ENCODE results near the gene ADPRM. TPM values are rescaled to one million over a fixed set of nuclear protein-coding genes. Genes with fewer than 3 reads are reported as not detected.
"Not testable (repeated sequence)": the region's sequence is repeated elsewhere in the genome, so short reads cannot be mapped to it uniquely, and the experiment has no call there.

The ADPRM gene
- total RNA-seq, 1 experiment from 2014 or later, result 2.4 TPM

GRCh38 chr17:10731408-10731879 lies 34.0 kb downstream of the ADPRM start:
- Histone ChIP-seq H3K9me3 (ENCODE audit: control insufficient read depth, insufficient read depth, low read depth, low read length) (no peaks in the 10 kb centered on the region), H3K27ac (ENCODE audit: low read length) (no peak overlapping the region), H3K36me3 (ENCODE audit: control insufficient read depth, insufficient read depth, low read length) (no peaks in the 10 kb centered on the region), H3K4me1 (ENCODE audit: control insufficient read depth, insufficient read depth, low read length) (peaks cover 3% of the 10 kb centered on the region; the same call in 1 of the 2 replicates), H3K27me3 (ENCODE audit: control insufficient read depth, insufficient read depth, low read length) (no peaks in the 10 kb centered on the region), H3K4me3 (ENCODE audit: low read depth in 2 of 2, low read length in 2 of 2) (no peak overlapping the region)
- intact Hi-C loops (cut with micrococcal nuclease; ENCODE audit: unreplicated experiment), result no loop called here
- ChIA-PET CTCF (no interaction called here), POLR2A (no interaction called here)
- no peak for TF ChIP-seq CTCF (IDR thresholded peaks at IDR 0.05)
- no peak for TF ChIP-seq SIN3A (IDR thresholded peaks at IDR 0.05; ENCODE audit: borderline replicate concordance, insufficient read depth, low read depth, low read length)
- TF ChIP-seq TCF7L2 (IDR thresholded peaks at IDR 0.05; ENCODE audit: low read depth, low read length), result no peak
- TF ChIP-seq REST (IDR thresholded peaks at IDR 0.05; ENCODE audit: insufficient read depth in 1 of 2, low read depth in 2 of 2, low read length in 1 of 2), result no peak
- TF ChIP-seq POLR2AphosphoS5 (IDR thresholded peaks at IDR 0.05; ENCODE audit: low read depth, low read length), result no peak
- ATAC-seq (no peak), DNase-seq (ENCODE audit: low read depth, low spot score) (no peak)
- BruUV-seq (replicated peaks), result no TSS peak
- in situ Hi-C loops (cut with HindIII; ENCODE audit: low pct_unique_long_range_greater_than_20kb, low sequenced_read_pairs), result no loop called here

GRCh38 chr17:10732121-10732520 lies 34.7 kb downstream of the ADPRM start:
- in situ Hi-C loops (cut with HindIII; ENCODE audit: low pct_unique_long_range_greater_than_20kb, low sequenced_read_pairs); H3K4me1 ChIP-seq (ENCODE audit: control insufficient read depth, insufficient read depth, low read length); ATAC-seq; H3K27me3 ChIP-seq (ENCODE audit: control insufficient read depth, insufficient read depth, low read length); POLR2A ChIA-PET; H3K9me3 ChIP-seq (ENCODE audit: control insufficient read depth, insufficient read depth, low read depth, low read length); H3K27ac ChIP-seq (ENCODE audit: low read length); DNase-seq (ENCODE audit: low read depth, low spot score); intact Hi-C loops (cut with micrococcal nuclease; ENCODE audit: unreplicated experiment); H3K4me3 ChIP-seq (ENCODE audit: low read depth in 2 of 2, low read length in 2 of 2); H3K36me3 ChIP-seq (ENCODE audit: control insufficient read depth, insufficient read depth, low read length); CTCF ChIA-PET; BruUV-seq (replicated peaks): not testable (repeated sequence)

GRCh38 chr17:10733666-10734065 lies 36.3 kb downstream of the ADPRM start:
- intact Hi-C loops (cut with micrococcal nuclease; ENCODE audit: unreplicated experiment) (no loop called here), in situ Hi-C loops (cut with HindIII; ENCODE audit: low pct_unique_long_range_greater_than_20kb, low sequenced_read_pairs) (no loop called here)
- no peaks in the 10 kb centered on the region for H3K27me3 ChIP-seq (ENCODE audit: control insufficient read depth, insufficient read depth, low read length)
- no TSS peak for BruUV-seq (replicated peaks)
- no peak for DNase-seq (ENCODE audit: low read depth, low spot score)
- CTCF ChIA-PET, result no interaction called here
- TF ChIP-seq POLR2AphosphoS5 (IDR thresholded peaks at IDR 0.05; ENCODE audit: low read depth, low read length) (no peak), REST (IDR thresholded peaks at IDR 0.05; ENCODE audit: insufficient read depth in 1 of 2, low read depth in 2 of 2, low read length in 1 of 2) (no peak), SIN3A (IDR thresholded peaks at IDR 0.05; ENCODE audit: borderline replicate concordance, insufficient read depth, low read depth, low read length) (no peak), TCF7L2 (IDR thresholded peaks at IDR 0.05; ENCODE audit: low read depth, low read length) (no peak), CTCF (IDR thresholded peaks at IDR 0.05) (no peak)
- H3K4me1 ChIP-seq (ENCODE audit: control insufficient read depth, insufficient read depth, low read length), result peaks cover 3% of the 10 kb centered on the region; the same call in 1 of the 2 replicates
- H3K9me3 ChIP-seq (ENCODE audit: control insufficient read depth, insufficient read depth, low read depth, low read length), result no peaks in the 10 kb centered on the region
- no peak for ATAC-seq
- H3K4me3 ChIP-seq (ENCODE audit: low read depth in 2 of 2, low read length in 2 of 2), result no peak overlapping the region
- POLR2A ChIA-PET, result no interaction called here
- H3K36me3 ChIP-seq (ENCODE audit: control insufficient read depth, insufficient read depth, low read length), result no peaks in the 10 kb centered on the region
- no peak overlapping the region for H3K27ac ChIP-seq (ENCODE audit: low read length)

Measured in Panc1 (cell line).